Subcutaneous abdominal adipose tissue (tissue), 5 donors: Measurements from ENCODE around the gene MAP7.

ENCODE experiments used
- H3K27ac ChIP-seq: one replicate; pipeline ENCODE4 v1.7.0; 2013; ENCODE audit warnings: low read depth, mild to moderate bottlenecking, inconsistent platforms, low read length, moderate library complexity
- H3K27me3 ChIP-seq, 5 donors: one replicate each; pipeline ENCODE4 v1.7.0; 2013; ENCODE audit warnings: low read length in 5 of 5, inconsistent platforms in 1 of 5; ENCODE audit not compliant: control insufficient read depth in 5 of 5, insufficient read depth in 4 of 5
- H3K36me3 ChIP-seq, 5 donors: one replicate each; pipeline ENCODE4 v1.7.0; 2013; ENCODE audit warnings: low read length in 5 of 5; ENCODE audit not compliant: control insufficient read depth in 5 of 5, insufficient read depth in 5 of 5
- H3K4me1 ChIP-seq, 5 donors: one replicate each; pipeline ENCODE4 v1.7.0; 2013; ENCODE audit warnings: low read length in 5 of 5, mild to moderate bottlenecking in 3 of 5, moderate library complexity in 1 of 5; ENCODE audit not compliant: control insufficient read depth in 5 of 5, insufficient read depth in 5 of 5
- H3K4me3 ChIP-seq, 5 donors: one replicate each; pipeline ENCODE4 v1.7.0; 2013; ENCODE audit warnings: low read length in 5 of 5, low read depth in 1 of 5
- H3K9ac ChIP-seq, 5 donors: one replicate each; pipeline ENCODE4 v1.7.0; 2013; ENCODE audit warnings: low read length in 5 of 5, mild to moderate bottlenecking in 4 of 5, moderate library complexity in 3 of 5
- H3K9me3 ChIP-seq, 5 donors: one replicate each; pipeline ENCODE4 v1.7.0; 2013; ENCODE audit warnings: low read length in 5 of 5; ENCODE audit not compliant: control insufficient read depth in 5 of 5
- donor health status: healthy.
- donor health status: healthy.
- donor health status: healthy.
- donor health status: healthy.
- donor health status: healthy.

MAP7 gene

DNA sequence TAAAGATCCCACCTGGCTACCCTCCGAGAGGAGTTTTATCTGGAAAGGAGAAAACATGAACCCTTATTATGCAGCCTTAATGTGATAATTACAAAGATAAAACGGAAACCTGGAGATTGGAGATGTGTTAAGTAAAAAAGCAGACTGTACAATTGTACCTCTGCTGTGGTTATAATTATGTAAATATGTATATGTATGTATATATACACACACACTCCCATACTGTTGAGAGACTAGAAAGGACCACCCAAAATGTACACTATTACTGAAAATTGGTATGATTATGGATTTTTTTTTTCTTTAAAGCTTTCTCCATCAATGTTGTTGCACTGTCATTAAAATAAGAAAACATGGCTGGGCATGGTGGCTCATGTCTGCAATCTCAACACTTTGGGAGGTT lies 188.4 kb downstream of the MAP7 start:
- Histone ChIP-seq H3K9me3 (no peaks in the 10 kb centered on the region), H3K27ac (no peak overlapping the region), H3K4me1 (peaks cover 0 to 5% (median 0%) of the 10 kb centered on the region in 5 donors), H3K36me3 (peaks cover 2 to 24% (median 10%) of the 10 kb centered on the region in 5 donors), H3K27me3 (no peaks in the 10 kb centered on the region), H3K4me3 (no peak overlapping the region), H3K9ac (no peak overlapping the region)

DNA sequence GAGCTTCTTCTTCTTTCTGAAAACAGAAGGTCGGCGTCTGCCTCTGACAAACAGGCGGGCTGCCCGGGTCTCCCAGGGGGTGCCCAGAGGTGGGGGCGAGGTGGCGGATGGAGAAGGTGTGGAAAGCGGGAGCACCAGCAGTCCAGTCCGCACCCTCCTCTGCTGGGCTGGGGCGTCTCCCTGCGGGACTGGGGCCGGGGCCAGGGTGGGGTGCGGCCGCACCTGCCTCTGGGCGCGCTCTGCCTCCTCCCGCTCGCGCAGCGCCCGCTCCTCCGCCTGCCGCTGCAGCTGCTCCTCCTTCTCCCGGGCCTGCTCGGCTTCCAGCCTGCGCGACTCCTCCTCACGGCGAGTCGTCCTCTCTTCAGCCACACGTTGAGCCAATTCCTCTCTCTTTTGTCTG lies 189.4 kb downstream of the MAP7 start:
- peaks cover 2 to 27% (median 10%) of the 10 kb centered on the region in 5 donors for H3K36me3 ChIP-seq
- H3K9me3 ChIP-seq = no peaks in the 10 kb centered on the region
- H3K4me1 ChIP-seq = peaks cover 0 to 3% (median 0%) of the 10 kb centered on the region in 5 donors

DNA sequence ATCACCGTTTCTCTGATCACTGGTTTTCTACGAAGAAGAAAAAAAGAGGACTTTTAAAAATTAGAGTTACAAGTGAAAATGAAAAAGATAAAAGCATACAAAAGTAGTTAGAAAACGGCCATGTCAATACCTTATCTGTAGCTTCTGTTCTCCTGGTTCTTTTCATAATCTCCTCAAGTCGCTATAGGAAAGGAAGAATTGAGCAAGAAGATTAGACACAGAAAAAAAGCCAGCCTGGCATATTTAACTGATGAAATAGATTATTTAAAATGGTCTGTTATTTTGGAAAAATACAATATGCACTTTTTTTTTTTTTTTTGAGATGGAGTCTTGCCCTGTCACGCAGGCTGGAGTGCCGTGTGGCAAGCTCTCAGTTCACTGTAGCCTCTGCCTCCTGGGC lies 190.4 kb downstream of the MAP7 start:
- Histone ChIP-seq H3K27me3 (no peaks in the 10 kb centered on the region), H3K9ac (no peak overlapping the region), H3K36me3 (peaks cover 2 to 28% (median 10%) of the 10 kb centered on the region in 5 donors), H3K4me1 (no peaks in the 10 kb centered on the region), H3K9me3 (no peaks in the 10 kb centered on the region), H3K4me3 (no peak overlapping the region), H3K27ac (no peak overlapping the region)

More for the DNA sequence above, 189.4 kb downstream of the MAP7 start:
- H3K4me3 ChIP-seq = no peak overlapping the region
- H3K9ac ChIP-seq = no peak overlapping the region
- no peaks in the 10 kb centered on the region for H3K27me3 ChIP-seq
- no peak overlapping the region for H3K27ac ChIP-seq

DNA sequence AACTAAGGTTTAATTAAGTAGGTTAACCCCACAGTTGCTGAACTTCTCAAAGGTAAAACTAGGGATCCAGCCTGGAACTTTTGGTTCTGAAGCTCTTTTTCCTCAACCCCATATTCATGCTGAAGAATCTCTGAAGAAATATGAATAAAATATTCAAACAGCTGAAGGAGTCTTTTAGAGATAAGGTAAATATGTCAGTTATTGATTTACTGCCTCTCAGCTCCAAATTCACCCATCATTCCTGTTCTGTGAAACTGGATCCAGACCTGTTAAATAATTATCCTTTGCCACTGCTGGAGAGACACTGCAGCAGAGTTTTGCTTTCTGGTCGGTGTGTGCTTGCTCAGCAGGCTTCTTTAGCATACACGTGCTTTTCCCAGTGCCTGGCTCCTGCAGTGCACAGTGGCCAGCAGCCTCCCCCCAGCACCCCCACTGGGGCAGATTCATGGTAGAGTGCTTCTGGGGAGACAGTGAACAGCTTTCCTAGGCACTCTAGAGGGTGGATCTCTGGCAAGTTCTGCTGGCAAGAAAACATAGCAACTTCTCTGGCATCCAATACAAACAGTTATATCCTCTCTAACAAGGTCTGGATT lies 198.6 kb downstream of the MAP7 start:
- no peaks in the 10 kb centered on the region for H3K4me1 ChIP-seq
- no peak overlapping the region for H3K4me3 ChIP-seq
- H3K27me3 ChIP-seq = no peaks in the 10 kb centered on the region
- no peak overlapping the region for H3K27ac ChIP-seq
- H3K9ac ChIP-seq = no peak overlapping the region
- no peaks in the 10 kb centered on the region for H3K9me3 ChIP-seq
- peaks cover 0 to 4% (median 0%) of the 10 kb centered on the region in 5 donors for H3K36me3 ChIP-seq

DNA sequence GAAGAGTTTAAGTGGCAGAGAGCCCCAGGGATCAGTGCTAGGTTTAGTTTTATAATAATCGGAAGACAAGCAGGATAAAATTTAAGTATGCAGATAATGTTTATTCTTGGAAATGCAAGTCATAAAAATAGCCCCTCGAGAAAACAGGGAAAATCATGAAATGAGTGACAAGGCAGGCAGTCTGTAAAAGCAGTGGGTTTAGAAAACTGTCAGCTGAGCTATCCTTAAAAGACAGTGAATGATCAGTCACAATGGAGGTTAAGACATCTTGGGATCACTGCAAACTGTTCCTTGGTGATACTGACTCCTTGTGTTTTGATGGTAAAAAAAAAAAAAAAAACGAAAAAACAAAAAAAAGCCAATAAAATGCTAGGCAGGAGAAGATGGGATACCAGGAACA lies 199.3 kb downstream of the MAP7 start:
- Histone ChIP-seq H3K27me3 (no peaks in the 10 kb centered on the region), H3K4me3 (no peak overlapping the region), H3K27ac (no peak overlapping the region), H3K4me1 (no peaks in the 10 kb centered on the region), H3K9me3 (no peaks in the 10 kb centered on the region), H3K36me3 (peaks cover 0 to 2% (median 0%) of the 10 kb centered on the region in 5 donors), H3K9ac (no peak overlapping the region)

DNA sequence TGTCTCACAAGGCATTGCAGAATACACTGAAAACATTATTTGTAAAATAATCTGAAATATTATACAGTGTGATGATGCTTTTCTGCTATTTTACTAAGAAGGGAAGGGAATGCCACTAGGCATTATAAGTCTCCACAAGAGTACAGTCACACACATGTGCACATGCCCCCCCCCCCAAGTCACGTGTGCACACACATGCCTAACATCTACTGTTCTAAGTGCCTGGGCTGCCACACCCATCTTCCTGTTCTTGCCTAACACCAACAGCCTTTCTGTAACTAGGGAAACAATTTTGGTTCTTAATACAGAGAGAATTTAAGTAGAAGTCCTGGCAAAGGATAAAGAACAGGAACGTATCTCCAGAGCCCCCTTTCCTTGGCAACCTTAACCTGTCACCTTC lies 202.4 kb downstream of the MAP7 start:
- H3K27ac ChIP-seq = no peak overlapping the region
- no peak overlapping the region for H3K4me3 ChIP-seq
- H3K4me1 ChIP-seq = no peaks in the 10 kb centered on the region
- H3K27me3 ChIP-seq = no peaks in the 10 kb centered on the region
- no peaks in the 10 kb centered on the region for H3K9me3 ChIP-seq
- H3K9ac ChIP-seq = no peak overlapping the region
- peaks cover 5 to 7% (median 6%) of the 10 kb centered on the region in 5 donors for H3K36me3 ChIP-seq

DNA sequence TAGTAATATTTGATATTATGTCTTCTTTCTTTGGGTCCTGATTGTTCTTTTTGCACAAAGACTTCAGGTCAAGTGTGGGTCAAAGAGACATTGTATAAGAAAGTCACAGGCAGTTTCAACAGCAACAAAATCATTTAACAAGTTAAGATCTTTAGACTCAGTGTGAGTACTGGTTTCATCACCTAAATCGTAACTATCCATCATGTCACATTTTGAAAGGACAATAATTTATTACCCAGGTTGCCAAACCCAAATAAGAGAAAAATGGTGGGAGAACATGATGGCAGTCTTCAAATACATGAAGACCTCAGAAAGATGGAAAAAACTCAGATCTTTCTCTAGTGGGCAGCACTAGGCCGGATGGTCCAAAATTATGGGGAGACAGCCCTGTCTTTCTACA lies 205.1 kb downstream of the MAP7 start:
- Histone ChIP-seq H3K36me3 (peaks cover 5 to 7% (median 6%) of the 10 kb centered on the region in 5 donors), H3K4me1 (no peaks in the 10 kb centered on the region), H3K9ac (no peak overlapping the region), H3K27me3 (no peaks in the 10 kb centered on the region), H3K27ac (no peak overlapping the region), H3K4me3 (no peak overlapping the region), H3K9me3 (no peaks in the 10 kb centered on the region)

DNA sequence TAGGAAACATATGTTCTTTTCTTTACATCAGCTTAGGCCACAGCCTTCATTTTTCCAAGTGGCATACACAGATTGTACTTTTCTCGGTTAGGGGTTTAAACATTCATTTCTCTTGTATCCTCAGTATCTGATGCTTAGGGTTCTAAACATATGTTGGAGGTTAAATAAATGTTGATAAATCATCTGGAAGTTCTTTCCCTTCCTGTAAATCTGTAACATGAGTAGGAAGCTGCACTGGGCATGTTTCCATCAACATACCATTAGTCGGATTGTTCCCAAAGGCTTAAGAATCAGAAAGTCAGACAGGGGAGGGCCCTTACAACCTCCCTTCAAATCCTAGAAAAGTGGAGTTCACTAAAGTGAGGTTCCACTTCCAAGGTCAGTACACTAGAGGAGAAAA lies 205.8 kb downstream of the MAP7 start:
- no peaks in the 10 kb centered on the region for H3K27me3 ChIP-seq
- H3K4me3 ChIP-seq = no peak overlapping the region
- H3K9me3 ChIP-seq = no peaks in the 10 kb centered on the region
- peaks cover 5 to 7% (median 6%) of the 10 kb centered on the region in 5 donors for H3K36me3 ChIP-seq
- H3K27ac ChIP-seq = no peak overlapping the region
- H3K9ac ChIP-seq = no peak overlapping the region
- no peaks in the 10 kb centered on the region for H3K4me1 ChIP-seq

DNA sequence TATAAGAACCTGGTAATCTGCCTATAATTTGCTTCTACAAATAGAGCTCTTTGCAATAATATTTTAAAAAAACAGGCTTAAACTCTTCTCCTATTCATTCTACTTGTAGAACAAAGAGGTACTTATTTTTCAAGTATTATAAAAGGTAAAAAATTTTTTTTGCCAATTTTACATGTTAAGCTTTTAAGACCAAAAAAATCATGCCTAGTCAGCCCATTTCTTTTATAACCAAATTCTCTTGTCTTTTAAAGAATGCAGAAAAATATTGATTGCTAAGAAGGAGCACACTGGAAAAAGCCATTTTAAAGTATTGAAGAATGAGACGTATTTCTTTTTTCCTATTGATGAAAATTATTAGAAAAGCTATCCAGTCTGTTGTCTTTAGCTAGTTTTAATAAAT lies 206.5 kb downstream of the MAP7 start:
- Histone ChIP-seq H3K36me3 (peaks cover 5 to 7% (median 6%) of the 10 kb centered on the region in 5 donors), H3K4me1 (no peaks in the 10 kb centered on the region), H3K9me3 (no peaks in the 10 kb centered on the region), H3K9ac (no peak overlapping the region), H3K27me3 (no peaks in the 10 kb centered on the region), H3K27ac (no peak overlapping the region), H3K4me3 (no peak overlapping the region)

DNA sequence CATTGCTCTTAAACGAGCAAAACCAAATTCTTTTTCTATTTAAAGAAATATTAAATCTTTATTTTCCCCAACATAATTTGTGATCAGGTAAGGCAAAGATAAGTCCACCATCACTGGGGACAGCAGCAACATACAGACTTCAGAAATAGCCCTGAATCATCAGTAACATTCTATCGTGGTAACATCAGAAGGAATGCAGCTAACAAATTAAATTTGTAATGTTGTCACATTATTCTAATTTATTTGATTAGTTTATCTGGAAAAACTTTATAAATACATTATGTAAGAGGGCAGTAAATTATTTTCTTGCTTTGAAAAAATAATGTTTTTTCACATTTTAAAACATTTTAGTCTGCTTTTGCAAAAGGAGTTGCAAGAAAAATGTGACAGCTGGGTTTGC lies 206.9 kb downstream of the MAP7 start:
- Histone ChIP-seq H3K9ac (no peak overlapping the region), H3K4me3 (no peak overlapping the region), H3K27ac (no peak overlapping the region), H3K9me3 (no peaks in the 10 kb centered on the region), H3K36me3 (peaks cover 5 to 7% (median 6%) of the 10 kb centered on the region in 5 donors), H3K27me3 (no peaks in the 10 kb centered on the region), H3K4me1 (no peaks in the 10 kb centered on the region)
